PC-3 (cell line): Measurements from ENCODE around the gene DTNB. TPM values are rescaled to one million over a fixed set of nuclear protein-coding genes. Genes with fewer than 3 reads are reported as not detected.

ENCODE experiments used
- ATAC-seq: fragments of 200-7000 bp; cut with Tn5 transposase; 2 replicates; pipeline ENCODE4 v1.9.1; 2020; ENCODE audit warnings: mild to moderate bottlenecking, moderate library complexity
- BruUV-seq: library from RNA; stranded (reverse); fragments of 400-500 nt; replicated peaks from 2 replicates; lab custom pipeline; 2021; lab: Mats Ljungman, UMichigan
- CTCF ChIA-PET: fragments of 300-600 bp; sonication (Branson Sonifier 250); formaldehyde crosslinking; loops from one replicate; lab custom pipeline; 2022; ENCODE audit warnings: antibody characterized with exemption; lab: Charles Lee
- POLR2A ChIA-PET: fragments of 300-600 bp; sonication (Branson Sonifier 250); formaldehyde crosslinking; loops from one replicate; lab custom pipeline; 2022; ENCODE audit warnings: antibody characterized with exemption; ENCODE audit not compliant: unreplicated experiment; lab: Charles Lee
- DNase-seq: peaks from one replicate; pipeline ENCODE4 v3.0.0-alpha.2; 2015
- H2AFZ ChIP-seq: fragments of 300-600 bp; sonication (generic); 2 replicates; pipeline ENCODE4 v1.6.0; 2016; ENCODE audit warnings: antibody characterized with exemption, low read length
- H3F3A ChIP-seq: fragments of 300-600 bp; sonication (generic); one replicate; pipeline ENCODE4 v1.6.0; 2017; ENCODE audit warnings: antibody characterized with exemption, low read length, control low read depth, mild to moderate bottlenecking; ENCODE audit not compliant: unreplicated experiment
- H3K27ac ChIP-seq: fragments of 300-600 bp; sonication (generic); 2 replicates; pipeline ENCODE4 v1.5.1; 2016; ENCODE audit warnings: mild to moderate bottlenecking, low read length
- H3K27me3 ChIP-seq: fragments of 300-600 bp; sonication (generic); 2 replicates; pipeline ENCODE4 v1.6.1; 2016; ENCODE audit warnings: low read length, mixed read lengths
- H3K36me3 ChIP-seq: fragments of 300-600 bp; sonication (generic); 2 replicates; pipeline ENCODE4 v1.6.1; 2016; ENCODE audit warnings: low read depth, mixed run types, low read length, mixed read lengths
- H3K4me1 ChIP-seq: fragments of 300-600 bp; sonication (generic); 2 replicates; pipeline ENCODE4 v1.5.1; 2016; ENCODE audit warnings: low read length; ENCODE audit not compliant: insufficient read depth
- H3K4me2 ChIP-seq: fragments of 300-600 bp; sonication (generic); 2 replicates; pipeline ENCODE4 v1.6.0; 2016; ENCODE audit warnings: low read length
- H3K4me3 ChIP-seq: fragments of 300-600 bp; sonication (generic); 2 replicates; pipeline ENCODE4 v1.5.1; 2016; ENCODE audit warnings: mild to moderate bottlenecking, low read length, mixed read lengths
- H3K79me2 ChIP-seq: fragments of 300-600 bp; sonication (generic); 2 replicates; pipeline ENCODE4 v1.6.1; 2017; ENCODE audit warnings: low read length, mixed read lengths
- H3K9ac ChIP-seq: fragments of 300-600 bp; sonication (generic); 2 replicates; pipeline ENCODE4 v1.6.0; 2016; ENCODE audit warnings: mild to moderate bottlenecking, low read length
- H3K9me2 ChIP-seq: fragments of 300-600 bp; sonication (generic); replicated peaks from 2 replicates; pipeline ENCODE4 v1.6.1; 2016; ENCODE audit warnings: mixed run types, low read length, mixed read lengths
- H3K9me3 ChIP-seq: fragments of 300-600 bp; sonication (generic); 2 replicates; pipeline ENCODE4 v1.6.1; 2016; ENCODE audit warnings: low read length, mixed read lengths
- H4K20me1 ChIP-seq: fragments of 300-600 bp; sonication (generic); 2 replicates; pipeline ENCODE4 v1.6.1; 2016; ENCODE audit warnings: low read length, mixed read lengths
- CTCF ChIP-seq: fragments of 300-600 bp; sonication (generic); conservative IDR thresholded peaks from 2 replicates; pipeline ENCODE4 v1.5.1; 2017; ENCODE audit warnings: antibody characterized with exemption, low read depth, mild to moderate bottlenecking, low read length
- EZH2 ChIP-seq: fragments of 300-600 bp; sonication (generic); IDR thresholded peaks from one replicate; pipeline ENCODE4 v1.6.1; 2017; ENCODE audit warnings: antibody characterized with exemption, mild to moderate bottlenecking, low read length; ENCODE audit not compliant: unreplicated experiment
- EZH2phosphoT487 ChIP-seq: fragments of 300-600 bp; sonication (generic); IDR thresholded peaks from 2 replicates; pipeline ENCODE4 v1.6.1; 2018; ENCODE audit warnings: mild to moderate bottlenecking, antibody characterized with exemption, low read length, borderline replicate concordance
- intact Hi-C: fragments of 100-400 bp; cut with micrococcal nuclease; formaldehyde crosslinking; loops from 2 replicates; pipeline ENCODE4 v1.9.0; 2023
- total RNA-seq: library from RNA; depleted of rRNA; stranded (reverse); fragments of >200 nt; gene quantifications from 2 replicates; pipeline ENCODE4 v1.2.3, GENCODE V29; 2014

DTNB gene
- total RNA-seq, 1 experiment from 2014 or later: 23.1 TPM

DNA sequence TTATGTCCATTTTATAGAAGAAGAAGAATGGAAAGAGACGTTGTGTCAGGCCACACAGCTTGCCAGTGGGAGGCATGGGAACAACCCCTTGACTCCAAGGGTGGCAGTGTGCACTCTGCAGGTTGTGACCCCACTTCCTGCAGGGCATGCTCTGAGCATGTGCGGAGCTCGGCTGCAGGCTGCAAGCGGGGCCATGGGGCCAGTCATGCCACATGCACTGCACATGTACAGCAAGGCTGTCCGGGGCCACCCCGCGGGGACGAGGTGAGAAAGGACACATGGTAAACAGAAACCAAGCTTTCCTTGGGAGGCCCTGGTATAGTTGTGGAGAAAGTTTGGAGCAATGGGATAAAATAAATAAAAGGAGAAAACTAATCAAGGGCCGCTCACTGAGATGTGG lies 284.2 kb downstream of the DTNB start:
- ATAC-seq (no peak), DNase-seq (no peak)
- Histone ChIP-seq H3K4me3 (no peak overlapping the region), H3K4me2 (no peak overlapping the region), H3F3A (no peaks in the 10 kb centered on the region), H3K27ac (no peak overlapping the region), H2AFZ (no peak overlapping the region), H3K9ac (no peak overlapping the region), H3K4me1 (no peaks in the 10 kb centered on the region), H3K79me2 (no peaks in the 10 kb centered on the region), H3K36me3 (no peaks in the 10 kb centered on the region), H3K9me3 (no peaks in the 10 kb centered on the region), H3K9me2 (no peaks in the 10 kb centered on the region), H3K27me3 (no peaks in the 10 kb centered on the region), H4K20me1 (no peaks in the 10 kb centered on the region)
- CTCF ChIA-PET: no interaction called here
- TF ChIP-seq EZH2phosphoT487: no peak
- TF ChIP-seq CTCF: no peak
- TF ChIP-seq EZH2: no peak
- intact Hi-C loops: no loop called here
- POLR2A ChIA-PET: no interaction called here
- BruUV-seq: no TSS peak

GRCh38 chr2:25388491-25388890 lies 284.9 kb downstream of the DTNB start:
- Histone ChIP-seq H3K9me2 (no peaks in the 10 kb centered on the region), H3K36me3 (no peaks in the 10 kb centered on the region), H3K4me3 (no peak overlapping the region), H3K4me1 (no peaks in the 10 kb centered on the region), H3K27ac (no peak overlapping the region), H3K9ac (no peak overlapping the region), H3K4me2 (no peak overlapping the region), H3F3A (no peaks in the 10 kb centered on the region), H3K27me3 (no peaks in the 10 kb centered on the region), H3K79me2 (no peaks in the 10 kb centered on the region), H4K20me1 (no peaks in the 10 kb centered on the region), H2AFZ (no peak overlapping the region), H3K9me3 (no peaks in the 10 kb centered on the region)
- TF ChIP-seq EZH2 (no peak), EZH2phosphoT487 (no peak), CTCF (no peak)
- intact Hi-C loops: no loop called here
- no TSS peak for BruUV-seq
- no peak for DNase-seq
- CTCF ChIA-PET: no interaction called here
- ATAC-seq: no peak
- POLR2A ChIA-PET: interaction anchor here (0.6 kb wide), 1 partner anchor 97 kb away, joined by 3 read pairs; no protein-coding TSS in a partner anchor

DNA sequence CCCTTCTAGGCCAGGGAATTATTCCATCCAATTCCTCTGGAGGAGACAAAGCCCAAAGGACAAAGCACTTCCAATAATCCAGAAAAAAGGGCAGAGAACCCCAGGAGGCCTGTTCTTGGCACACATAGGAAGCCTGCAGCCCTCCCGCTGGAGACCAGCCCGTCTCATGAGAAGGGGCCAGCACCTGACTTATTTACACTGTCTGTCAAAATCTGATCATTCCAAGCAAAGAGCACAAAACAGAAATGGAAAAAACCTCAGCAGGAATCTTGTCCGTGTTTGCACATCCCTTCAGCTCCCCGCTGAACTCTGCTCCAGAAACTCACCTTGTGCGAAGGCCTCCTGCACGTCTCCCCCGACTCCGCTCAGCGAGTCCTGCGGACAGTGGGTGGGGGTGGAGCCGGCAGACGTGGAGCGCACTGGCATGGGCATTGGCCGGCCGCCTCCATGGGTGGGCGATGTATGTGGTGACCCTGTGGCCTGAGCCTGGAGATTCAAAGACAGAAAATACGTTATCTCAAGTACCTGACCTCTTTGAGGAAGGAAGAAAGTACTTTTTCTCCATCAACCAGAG lies 285.4 kb downstream of the DTNB start:
- Histone ChIP-seq H3K9ac (no peak overlapping the region), H3K36me3 (no peaks in the 10 kb centered on the region), H3K27me3 (no peaks in the 10 kb centered on the region), H2AFZ (no peak overlapping the region), H4K20me1 (no peaks in the 10 kb centered on the region), H3K79me2 (no peaks in the 10 kb centered on the region), H3K4me1 (no peaks in the 10 kb centered on the region), H3K4me3 (no peak overlapping the region), H3K27ac (no peak overlapping the region), H3K4me2 (no peak overlapping the region), H3F3A (no peaks in the 10 kb centered on the region), H3K9me2 (no peaks in the 10 kb centered on the region), H3K9me3 (no peaks in the 10 kb centered on the region)
- CTCF ChIA-PET: no interaction called here
- ATAC-seq (no peak), DNase-seq (no peak)
- intact Hi-C loops: no loop called here
- POLR2A ChIA-PET: no interaction called here
- TF ChIP-seq EZH2phosphoT487 (no peak), CTCF (no peak), EZH2 (no peak)
- no TSS peak for BruUV-seq
